Measurements from ENCODE around the gene PGP.
A peak's percentile ranks its signal among the peaks of the same experiment; 100 is the strongest.
"Not testable (repeated sequence)": the region's sequence is repeated elsewhere in the genome, so short reads cannot be mapped to it uniquely, and the experiment has no call there.

The PGP gene

GRCh38 chr16:2203119-2203688 lies 11.4 kb downstream of the PGP start:
- H2AFZ ChIP-seq (ENCODE audit: low read depth, low read length); H3K27ac ChIP-seq (ENCODE audit: low read length, poor library complexity, severe bottlenecking); H3K14ac ChIP-seq (ENCODE audit: low read length in 2 of 2); H3K4me3 ChIP-seq (ENCODE audit: insufficient read depth in 1 of 2, low read depth in 1 of 2, low read length in 2 of 2); H3K9me3 ChIP-seq (ENCODE audit: control insufficient read depth, low read length); H2AK5ac ChIP-seq (ENCODE audit: low read length, severe bottlenecking); H3K9ac ChIP-seq (ENCODE audit: low read length); DNase-seq; H3K4me2 ChIP-seq (ENCODE audit: low read length, poor library complexity, severe bottlenecking); H4K8ac ChIP-seq (ENCODE audit: low read length); H2BK120ac ChIP-seq (ENCODE audit: low read depth, low read length); H2BK5ac ChIP-seq (ENCODE audit: low read depth, low read length, poor library complexity, severe bottlenecking); H3K23ac ChIP-seq (ENCODE audit: low read length in 2 of 2); H2BK12ac ChIP-seq (ENCODE audit: low read length in 2 of 2); H2BK15ac ChIP-seq (ENCODE audit: low read depth, poor library complexity, severe bottlenecking); H4K91ac ChIP-seq (ENCODE audit: low read length); H3K18ac ChIP-seq (ENCODE audit: low read depth in 1 of 2, low read length in 2 of 2): not testable (repeated sequence)
- Histone ChIP-seq H3K27me3 (ENCODE audit: control insufficient read depth in 1 of 2, insufficient read depth in 1 of 2, low read length in 2 of 2) (peaks cover 22 to 24% of the 10 kb centered on the region in 2 experiments), H3K4me1 (ENCODE audit: control insufficient read depth, insufficient read depth, low read depth, low read length) (peaks cover 16% of the 10 kb centered on the region), H3K79me1 (replicated peaks; ENCODE audit: low read length, poor library complexity, severe bottlenecking) (peaks cover 15% of the 10 kb centered on the region), H3K36me3 (ENCODE audit: control insufficient read depth in 1 of 2, insufficient read depth in 2 of 2, low read depth in 1 of 2, low read length in 2 of 2) (peaks cover 12 to 24% of the 10 kb centered on the region in 2 experiments), H3K4ac (ENCODE audit: low read depth in 1 of 2, low read length in 2 of 2) (peak overlapping the region in 1 of 2 experiments; percentile 35)
- WGBS = 100% methylated on average over 5 of the region's 8 CpGs

GRCh38 chr16:2200313-2200712 lies 14.3 kb downstream of the PGP start:
- Histone ChIP-seq H3K4me2 (ENCODE audit: low read length, poor library complexity, severe bottlenecking) (no peak overlapping the region), H4K91ac (ENCODE audit: low read length) (no peak overlapping the region), H4K8ac (ENCODE audit: low read length) (no peak overlapping the region), H3K9ac (ENCODE audit: low read length) (no peak overlapping the region), H3K4ac (ENCODE audit: low read depth in 1 of 2, low read length in 2 of 2) (no peak overlapping the region), H3K36me3 (ENCODE audit: control insufficient read depth in 1 of 2, insufficient read depth in 2 of 2, low read depth in 1 of 2, low read length in 2 of 2) (no peaks in the 10 kb centered on the region), H2BK5ac (ENCODE audit: low read depth, low read length, poor library complexity, severe bottlenecking) (no peak overlapping the region), H2BK120ac (ENCODE audit: low read depth, low read length) (no peak overlapping the region), H3K18ac (ENCODE audit: low read depth in 1 of 2, low read length in 2 of 2) (no peak overlapping the region), H2AFZ (ENCODE audit: low read depth, low read length) (no peak overlapping the region), H3K79me1 (replicated peaks; ENCODE audit: low read length, poor library complexity, severe bottlenecking) (no peaks in the 10 kb centered on the region), H3K4me1 (ENCODE audit: control insufficient read depth, insufficient read depth, low read depth, low read length) (peaks cover 19% of the 10 kb centered on the region), H3K4me3 (ENCODE audit: insufficient read depth in 1 of 2, low read depth in 1 of 2, low read length in 2 of 2) (no peak overlapping the region), H3K14ac (ENCODE audit: low read length in 2 of 2) (no peak overlapping the region), H3K27me3 (ENCODE audit: control insufficient read depth in 1 of 2, insufficient read depth in 1 of 2, low read length in 2 of 2) (peaks cover 41% of the 10 kb centered on the region in 2 experiments), H3K27ac (ENCODE audit: low read length, poor library complexity, severe bottlenecking) (no peak overlapping the region), H3K9me3 (ENCODE audit: control insufficient read depth, low read length) (peaks cover 6% of the 10 kb centered on the region), H2BK15ac (ENCODE audit: low read depth, poor library complexity, severe bottlenecking) (no peak overlapping the region), H2BK12ac (ENCODE audit: low read length in 2 of 2) (no peak overlapping the region), H2AK5ac (ENCODE audit: low read length, severe bottlenecking) (no peak overlapping the region), H3K23ac (ENCODE audit: low read length in 2 of 2) (no peak overlapping the region)
- 87% methylated on average over 6 of the region's 6 CpGs for WGBS
- DNase-seq = no peak

- Histone ChIP-seq H3K9ac (ENCODE audit: low read length) (no peak overlapping the region), H3K23ac (ENCODE audit: low read length in 2 of 2) (no peak overlapping the region), H2AFZ (ENCODE audit: low read depth, low read length) (no peak overlapping the region), H3K9me3 (ENCODE audit: control insufficient read depth, low read length) (peaks cover 6% of the 10 kb centered on the region), H4K91ac (ENCODE audit: low read length) (no peak overlapping the region), H2AK5ac (ENCODE audit: low read length, severe bottlenecking) (no peak overlapping the region), H2BK5ac (ENCODE audit: low read depth, low read length, poor library complexity, severe bottlenecking) (no peak overlapping the region), H3K4me2 (ENCODE audit: low read length, poor library complexity, severe bottlenecking) (no peak overlapping the region), H3K4ac (ENCODE audit: low read depth in 1 of 2, low read length in 2 of 2) (no peak overlapping the region), H4K8ac (ENCODE audit: low read length) (no peak overlapping the region), H3K18ac (ENCODE audit: low read depth in 1 of 2, low read length in 2 of 2) (no peak overlapping the region), H3K14ac (ENCODE audit: low read length in 2 of 2) (no peak overlapping the region), H2BK12ac (ENCODE audit: low read length in 2 of 2) (no peak overlapping the region), H3K4me3 (ENCODE audit: insufficient read depth in 1 of 2, low read depth in 1 of 2, low read length in 2 of 2) (no peak overlapping the region), H3K27me3 (ENCODE audit: control insufficient read depth in 1 of 2, insufficient read depth in 1 of 2, low read length in 2 of 2) (peaks cover 47 to 48% of the 10 kb centered on the region in 2 experiments), H2BK15ac (ENCODE audit: low read depth, poor library complexity, severe bottlenecking) (no peak overlapping the region), H3K27ac (ENCODE audit: low read length, poor library complexity, severe bottlenecking) (no peak overlapping the region), H3K4me1 (ENCODE audit: control insufficient read depth, insufficient read depth, low read depth, low read length) (peaks cover 22% of the 10 kb centered on the region), H3K36me3 (ENCODE audit: control insufficient read depth in 1 of 2, insufficient read depth in 2 of 2, low read depth in 1 of 2, low read length in 2 of 2) (no peaks in the 10 kb centered on the region), H2BK120ac (ENCODE audit: low read depth, low read length) (no peak overlapping the region), H3K79me1 (replicated peaks; ENCODE audit: low read length, poor library complexity, severe bottlenecking) (no peaks in the 10 kb centered on the region)
- 75% methylated on average over 12 of the region's 14 CpGs for WGBS
- no peak for DNase-seq
These were observed 15.0 kb downstream of the PGP start for GRCh38 chr16:2199621-2200139.

- no peak overlapping the region for H4K8ac ChIP-seq (ENCODE audit: low read length)
- no peak overlapping the region for H2BK120ac ChIP-seq (ENCODE audit: low read depth, low read length)
- no peak overlapping the region for H4K91ac ChIP-seq (ENCODE audit: low read length)
- no peak overlapping the region for H2AK5ac ChIP-seq (ENCODE audit: low read length, severe bottlenecking)
- peaks cover 6% of the 10 kb centered on the region for H3K9me3 ChIP-seq (ENCODE audit: control insufficient read depth, low read length)
- H3K14ac ChIP-seq (ENCODE audit: low read length in 2 of 2) = no peak overlapping the region
- H3K4me3 ChIP-seq (ENCODE audit: insufficient read depth in 1 of 2, low read depth in 1 of 2, low read length in 2 of 2) = no peak overlapping the region
- WGBS = 88% methylated on average over 5 of the region's 5 CpGs
- no peaks in the 10 kb centered on the region for H3K79me1 ChIP-seq (replicated peaks; ENCODE audit: low read length, poor library complexity, severe bottlenecking)
- no peak overlapping the region for H3K4ac ChIP-seq (ENCODE audit: low read depth in 1 of 2, low read length in 2 of 2)
- no peaks in the 10 kb centered on the region for H3K36me3 ChIP-seq (ENCODE audit: control insufficient read depth in 1 of 2, insufficient read depth in 2 of 2, low read depth in 1 of 2, low read length in 2 of 2)
- H3K4me1 ChIP-seq (ENCODE audit: control insufficient read depth, insufficient read depth, low read depth, low read length) = peaks cover 20% of the 10 kb centered on the region
- no peak overlapping the region for H2BK12ac ChIP-seq (ENCODE audit: low read length in 2 of 2)
- no peak overlapping the region for H2AFZ ChIP-seq (ENCODE audit: low read depth, low read length)
- peaks cover 51 to 53% of the 10 kb centered on the region in 2 experiments for H3K27me3 ChIP-seq (ENCODE audit: control insufficient read depth in 1 of 2, insufficient read depth in 1 of 2, low read length in 2 of 2)
- H2BK15ac ChIP-seq (ENCODE audit: low read depth, poor library complexity, severe bottlenecking) = no peak overlapping the region
- DNase-seq = no peak
- H2BK5ac ChIP-seq (ENCODE audit: low read depth, low read length, poor library complexity, severe bottlenecking) = no peak overlapping the region
- no peak overlapping the region for H3K9ac ChIP-seq (ENCODE audit: low read length)
- no peak overlapping the region for H3K4me2 ChIP-seq (ENCODE audit: low read length, poor library complexity, severe bottlenecking)
- H3K23ac ChIP-seq (ENCODE audit: low read length in 2 of 2) = no peak overlapping the region
- no peak overlapping the region for H3K27ac ChIP-seq (ENCODE audit: low read length, poor library complexity, severe bottlenecking)
- H3K18ac ChIP-seq (ENCODE audit: low read depth in 1 of 2, low read length in 2 of 2) = no peak overlapping the region
These were observed 15.5 kb downstream of the PGP start for GRCh38 chr16:2199095-2199494.

Measured in mesenchymal stem cell (in vitro differentiated cells and primary cell).